Endothelial cell of umbilical vein (primary cell): ENCODE data around the gene CD300H.

Experiments used
- EZH2 ChIP-seq: IDR thresholded peaks from 2 replicates; pipeline ENCODE4 v1.6.1; 2012; ENCODE audit warnings: borderline replicate concordance, low read depth, mild to moderate bottlenecking, moderate library complexity, low read length, inconsistent platforms; ENCODE audit not compliant: severe bottlenecking
- GATA2 ChIP-seq: IDR thresholded peaks from 2 replicates; pipeline ENCODE4 v1.7.0; 2011; ENCODE audit warnings: low read depth, mild to moderate bottlenecking, moderate library complexity, mixed read lengths, low read length; ENCODE audit not compliant: insufficient read length, insufficient read depth
- POLR2A ChIP-seq: IDR thresholded peaks from 2 replicates; pipeline ENCODE4 v1.6.1; 2012; ENCODE audit warnings: low read depth, mild to moderate bottlenecking, control low read depth, low read length
- POLR2AphosphoS5 ChIP-seq: IDR thresholded peaks from 2 replicates; pipeline ENCODE4 v1.6.1; 2012; ENCODE audit warnings: low read depth, mild to moderate bottlenecking, control low read depth, low read length, moderate library complexity; ENCODE audit not compliant: insufficient read depth
- TF ChIP-seq, protein P1 (sequence below), 2 donors: IDR thresholded peaks; 1 replicate in 1 of 2; 2 replicates in 1 of 2; pipeline ENCODE4 v1.5.1; 2011; ENCODE audit warnings: low read length in 2 of 2, mild to moderate bottlenecking in 2 of 2, moderate library complexity in 2 of 2, control low read depth in 1 of 2, inconsistent platforms in 1 of 2, low read depth in 1 of 2; ENCODE audit not compliant: insufficient read depth in 1 of 2; ENCODE audit errors: extremely low read depth in 1 of 2

DNA sequence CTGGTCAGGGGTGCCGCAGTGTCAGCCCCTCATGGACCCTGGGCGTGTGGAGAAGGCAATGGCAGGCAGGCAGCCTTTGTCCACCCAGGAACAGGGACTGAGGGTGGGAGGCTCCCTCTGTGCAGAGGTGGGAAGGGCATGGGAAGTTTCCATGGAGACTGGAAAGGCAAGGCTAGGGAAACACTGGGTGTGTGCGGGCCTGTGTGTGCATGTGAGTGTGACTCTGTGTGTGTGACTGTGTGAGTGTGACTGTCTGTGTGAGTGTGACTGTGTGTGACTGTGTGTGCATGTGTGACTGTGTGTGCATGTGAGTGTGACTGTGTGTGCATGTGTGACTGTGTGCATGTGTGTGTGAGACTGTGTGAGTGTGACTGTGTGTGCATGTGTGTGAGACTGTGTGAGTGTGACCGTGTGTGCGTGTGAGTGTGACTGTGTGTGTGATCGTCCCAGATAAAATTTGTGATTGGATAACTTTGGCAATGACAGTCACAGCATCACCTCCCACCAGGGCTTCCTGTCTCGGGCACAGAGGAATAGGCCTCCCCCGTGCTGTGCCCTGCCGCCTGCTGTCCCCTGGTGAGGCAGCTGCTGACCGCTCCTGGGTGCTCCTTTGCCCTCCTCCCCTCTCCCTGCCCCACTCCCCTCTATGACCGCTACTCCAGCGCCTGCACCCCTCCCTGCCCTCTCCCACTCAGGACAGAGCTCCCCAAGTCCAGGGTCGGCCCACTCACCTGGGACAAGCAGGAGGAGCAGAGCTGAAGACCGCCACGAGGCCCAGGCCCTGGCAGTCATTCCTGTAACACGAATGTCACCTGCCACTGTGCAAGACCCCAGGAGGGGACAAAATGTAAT, 22.1 kb downstream of the CD300H start:
- TF ChIP-seq, protein P1, sequence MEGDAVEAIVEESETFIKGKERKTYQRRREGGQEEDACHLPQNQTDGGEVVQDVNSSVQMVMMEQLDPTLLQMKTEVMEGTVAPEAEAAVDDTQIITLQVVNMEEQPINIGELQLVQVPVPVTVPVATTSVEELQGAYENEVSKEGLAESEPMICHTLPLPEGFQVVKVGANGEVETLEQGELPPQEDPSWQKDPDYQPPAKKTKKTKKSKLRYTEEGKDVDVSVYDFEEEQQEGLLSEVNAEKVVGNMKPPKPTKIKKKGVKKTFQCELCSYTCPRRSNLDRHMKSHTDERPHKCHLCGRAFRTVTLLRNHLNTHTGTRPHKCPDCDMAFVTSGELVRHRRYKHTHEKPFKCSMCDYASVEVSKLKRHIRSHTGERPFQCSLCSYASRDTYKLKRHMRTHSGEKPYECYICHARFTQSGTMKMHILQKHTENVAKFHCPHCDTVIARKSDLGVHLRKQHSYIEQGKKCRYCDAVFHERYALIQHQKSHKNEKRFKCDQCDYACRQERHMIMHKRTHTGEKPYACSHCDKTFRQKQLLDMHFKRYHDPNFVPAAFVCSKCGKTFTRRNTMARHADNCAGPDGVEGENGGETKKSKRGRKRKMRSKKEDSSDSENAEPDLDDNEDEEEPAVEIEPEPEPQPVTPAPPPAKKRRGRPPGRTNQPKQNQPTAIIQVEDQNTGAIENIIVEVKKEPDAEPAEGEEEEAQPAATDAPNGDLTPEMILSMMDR (IDR thresholded peaks at IDR 0.05; ENCODE audit: extremely low read depth in 1 of 2, insufficient read depth in 1 of 2, low read depth in 1 of 2, low read length in 2 of 2), result no peak
- TF ChIP-seq GATA2, result no peak
- no peak for TF ChIP-seq POLR2A
- TF ChIP-seq POLR2AphosphoS5, result no peak
- no peak for TF ChIP-seq EZH2
